HPDE6-E6E7 (cell line): ENCODE data around the gene ZNF556.
"Not testable (repeated sequence)": the region's sequence is repeated elsewhere in the genome, so short reads cannot be mapped to it uniquely, and the experiment has no call there.

Source experiments
- DNase-seq: peaks from one replicate; pipeline ENCODE4 v3.0.0; 2011; ENCODE audit warnings: missing footprints; ENCODE audit errors: extremely low spot score

Gene ZNF556

DNA sequence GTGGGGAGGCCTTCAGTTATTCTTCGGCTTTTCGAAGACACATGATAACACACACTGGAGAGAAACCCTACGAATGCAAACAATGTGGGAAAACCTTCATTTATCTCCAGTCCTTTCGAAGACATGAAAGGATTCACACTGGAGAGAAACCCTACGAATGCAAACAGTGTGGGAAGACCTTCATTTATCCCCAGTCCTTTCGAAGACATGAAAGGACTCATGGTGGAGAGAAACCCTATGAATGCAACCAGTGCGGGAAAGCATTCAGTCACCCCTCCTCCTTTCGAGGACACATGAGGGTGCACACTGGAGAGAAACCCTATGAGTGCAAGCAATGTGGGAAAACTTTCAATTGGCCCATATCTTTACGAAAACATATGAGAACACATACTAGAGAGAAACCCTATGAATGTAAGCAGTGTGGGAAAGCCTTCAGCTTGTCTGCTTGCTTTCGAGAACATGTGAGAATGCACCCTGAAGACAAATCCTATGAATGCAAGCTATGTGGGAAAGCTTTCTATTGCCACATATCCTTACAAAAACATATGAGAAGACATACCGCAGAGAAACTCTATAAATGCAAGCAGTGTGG, 14.0 kb upstream of the ZNF556 start:
- DNase-seq = no peak

DNA sequence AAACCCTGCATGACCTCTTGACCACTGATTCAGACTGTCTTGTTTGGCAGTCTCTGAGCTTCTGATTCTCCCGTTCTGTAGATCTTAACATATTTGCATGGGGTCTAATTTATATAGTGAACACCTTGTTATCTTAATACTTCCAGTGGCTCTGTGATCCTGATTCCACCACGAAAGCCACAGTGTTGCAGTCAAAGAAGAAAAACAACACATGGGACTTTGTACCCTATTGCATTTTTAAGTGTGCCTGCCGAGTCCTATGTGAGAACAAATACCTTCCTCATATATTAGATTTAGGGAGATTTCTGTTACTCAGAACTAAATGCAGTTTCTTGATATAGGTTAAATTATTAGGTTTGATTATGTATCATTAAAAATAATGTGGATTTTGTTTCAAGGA, 12.3 kb upstream of the ZNF556 start:
- no peak for DNase-seq

DNA sequence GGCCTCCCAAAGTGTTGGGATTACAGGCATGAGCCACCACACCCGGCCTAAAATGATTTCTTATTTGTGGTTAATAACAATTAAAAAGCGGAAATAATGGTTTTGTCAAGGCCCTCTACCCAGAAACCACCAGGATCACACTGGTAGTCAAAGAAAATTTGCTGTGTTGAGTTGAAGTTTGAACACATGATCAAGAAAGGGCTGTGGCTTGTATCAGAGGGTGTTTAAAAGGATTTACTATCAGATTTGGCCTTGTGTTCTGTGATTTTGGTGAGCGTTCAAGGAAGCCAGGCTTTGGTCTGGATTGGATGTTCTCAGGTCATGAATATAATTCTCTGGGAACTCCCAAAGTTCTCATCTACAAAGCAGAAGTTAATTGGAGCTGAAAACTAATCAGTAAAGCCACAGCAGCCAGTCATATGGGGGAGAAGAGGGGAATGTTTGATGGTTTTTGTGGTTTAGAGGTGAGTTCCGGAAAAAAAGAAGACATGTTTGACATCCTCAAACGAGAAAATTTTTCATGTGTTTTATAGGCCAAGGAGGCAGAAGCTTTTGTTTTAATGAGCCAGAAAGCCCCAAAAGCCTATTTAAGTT, 10.6 kb upstream of the ZNF556 start:
- no peak for DNase-seq

DNA sequence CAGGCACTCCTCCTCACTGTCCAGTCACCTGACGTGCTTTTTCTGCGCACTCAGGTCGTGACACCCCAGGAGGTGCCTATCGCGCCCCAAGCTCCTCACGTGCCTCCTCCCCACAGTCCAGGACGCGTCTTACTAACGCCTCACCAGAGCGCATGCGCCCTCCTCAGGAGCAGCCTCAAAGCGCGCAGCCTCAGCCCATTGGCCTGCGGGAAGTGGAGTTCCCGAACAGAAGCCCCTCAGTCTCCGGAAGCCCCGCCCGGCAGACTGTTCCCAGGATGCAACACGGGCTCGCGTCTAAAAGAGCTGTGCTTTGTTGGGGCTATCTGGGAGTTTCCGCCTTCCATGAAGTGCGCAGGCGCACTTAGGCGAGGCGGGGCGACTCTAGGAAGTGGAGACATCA, 8.3 kb upstream of the ZNF556 start:
- DNase-seq = no peak

DNA sequence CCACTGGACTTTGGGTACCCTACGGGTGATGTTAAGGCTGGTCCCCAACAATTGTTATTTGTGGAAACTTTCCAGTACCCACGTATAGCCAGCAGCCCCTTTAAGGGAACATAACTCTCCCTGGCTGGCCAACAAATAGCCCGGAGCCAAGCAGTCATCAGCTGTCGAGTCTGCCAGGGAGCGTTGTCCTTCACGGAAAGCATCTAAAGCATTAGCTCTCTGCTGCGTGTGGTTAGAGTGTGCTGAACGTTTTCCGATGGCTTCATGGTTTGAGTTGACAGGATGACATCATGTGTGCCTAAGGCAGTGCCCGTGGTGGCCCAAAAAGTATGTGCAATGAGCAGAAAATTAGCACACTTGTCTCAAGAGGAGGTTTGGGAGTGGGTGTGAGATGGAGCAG, 3.3 kb upstream of the ZNF556 start:
- DNase-seq = no peak

DNA sequence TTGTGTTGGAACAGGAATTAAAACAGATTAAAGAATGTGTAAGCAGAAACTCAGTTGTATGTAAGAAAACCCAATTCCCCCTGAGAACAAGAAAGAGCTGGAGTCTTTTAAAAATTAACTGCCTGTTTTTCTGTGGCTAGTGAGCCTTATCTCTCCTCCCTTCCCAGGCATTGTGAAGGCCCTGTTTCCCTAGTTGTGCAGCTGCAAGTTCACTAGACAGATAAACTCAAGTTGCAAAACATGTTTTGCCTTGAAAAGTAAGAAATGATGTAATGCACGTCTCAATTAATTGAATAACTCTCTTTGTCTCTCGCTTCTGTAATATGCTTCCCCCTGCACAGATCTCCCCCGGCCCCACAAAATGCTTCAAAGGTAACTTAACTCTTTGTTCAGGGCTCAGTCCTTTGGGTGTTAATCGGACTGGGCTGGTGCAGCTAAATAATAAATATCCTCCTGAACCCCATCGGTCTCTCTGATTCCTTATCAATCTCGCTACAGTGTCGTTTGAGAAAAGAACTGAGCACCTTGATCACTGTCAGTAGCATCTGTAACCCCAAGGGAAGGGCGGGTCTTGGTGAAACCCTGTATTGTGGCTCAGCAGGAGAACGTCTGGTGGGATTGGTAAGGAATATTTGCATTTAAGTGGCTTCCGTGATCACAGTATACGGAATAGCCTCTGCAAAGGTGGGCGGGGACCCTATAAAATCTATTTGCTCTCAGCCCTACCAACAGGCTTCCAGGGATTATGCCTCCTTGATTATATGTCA, 1.6 kb upstream of the ZNF556 start:
- DNase-seq = no peak

DNA sequence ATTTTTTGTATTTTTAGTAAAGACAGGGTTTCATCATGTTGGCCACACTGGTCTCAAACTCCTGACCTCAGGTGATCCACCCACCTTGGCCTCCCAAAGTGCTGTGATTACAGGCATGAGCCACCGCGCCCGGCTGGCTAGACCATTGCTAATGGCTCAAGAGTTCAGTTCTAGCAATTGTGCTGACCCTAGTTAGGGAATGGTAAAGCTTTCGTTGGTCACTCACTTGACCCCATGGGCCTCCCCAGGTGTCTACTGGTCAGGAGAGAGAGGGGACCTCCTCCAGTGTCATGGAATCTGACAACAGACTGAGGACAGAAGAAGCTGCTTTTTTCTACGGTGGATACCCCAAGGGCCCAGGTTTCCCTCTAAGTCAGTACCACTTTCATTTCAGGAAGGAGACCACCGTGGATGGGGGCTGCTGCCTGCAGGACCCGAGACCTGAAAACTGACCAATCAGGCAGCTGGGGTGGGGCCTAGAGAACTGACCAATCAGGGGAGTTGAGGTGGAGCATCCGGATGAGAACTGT, 575 bp upstream of the ZNF556 start:
- no peak for DNase-seq

DNA sequence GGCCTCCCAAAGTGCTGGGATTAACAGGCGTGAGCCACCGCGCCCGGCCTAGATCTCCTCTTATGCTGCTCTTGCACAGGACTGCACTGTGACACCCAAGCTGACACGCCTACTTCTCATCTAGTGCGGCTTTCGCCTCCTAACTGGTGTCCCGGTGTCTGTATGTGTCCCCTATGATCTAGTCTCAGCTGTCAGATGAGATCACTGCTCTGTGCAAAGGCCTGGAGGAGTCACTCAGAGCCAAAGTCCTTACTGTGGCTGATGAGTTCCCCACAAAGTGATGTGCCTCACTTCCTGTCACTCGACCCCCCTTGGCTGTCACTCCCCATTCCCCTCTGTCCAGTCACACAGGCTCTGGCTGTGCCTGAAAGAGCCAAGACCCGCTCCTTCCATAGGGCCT, 2.5 kb downstream of the ZNF556 start:
- no peak for DNase-seq

DNA sequence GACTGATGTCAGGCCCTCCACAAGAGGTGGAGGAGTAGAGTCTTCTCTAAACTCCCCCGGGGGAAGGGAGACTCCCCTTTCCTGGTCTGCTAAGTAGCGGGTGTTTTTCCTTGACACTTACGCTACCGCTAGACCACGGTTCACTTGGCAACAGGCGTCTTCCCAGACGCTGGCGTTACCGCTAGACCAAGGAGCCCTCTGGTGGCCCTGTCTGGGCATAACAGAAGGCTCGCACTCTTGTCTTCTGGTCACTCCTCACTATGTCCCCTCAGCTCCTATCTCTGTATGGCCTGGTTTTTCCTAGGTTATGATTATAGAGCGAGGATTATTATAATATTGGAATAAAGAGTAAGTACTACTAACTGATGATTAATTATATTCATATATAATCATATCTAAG, 5.0 kb downstream of the ZNF556 start:
- not testable (repeated sequence) for DNase-seq

DNA sequence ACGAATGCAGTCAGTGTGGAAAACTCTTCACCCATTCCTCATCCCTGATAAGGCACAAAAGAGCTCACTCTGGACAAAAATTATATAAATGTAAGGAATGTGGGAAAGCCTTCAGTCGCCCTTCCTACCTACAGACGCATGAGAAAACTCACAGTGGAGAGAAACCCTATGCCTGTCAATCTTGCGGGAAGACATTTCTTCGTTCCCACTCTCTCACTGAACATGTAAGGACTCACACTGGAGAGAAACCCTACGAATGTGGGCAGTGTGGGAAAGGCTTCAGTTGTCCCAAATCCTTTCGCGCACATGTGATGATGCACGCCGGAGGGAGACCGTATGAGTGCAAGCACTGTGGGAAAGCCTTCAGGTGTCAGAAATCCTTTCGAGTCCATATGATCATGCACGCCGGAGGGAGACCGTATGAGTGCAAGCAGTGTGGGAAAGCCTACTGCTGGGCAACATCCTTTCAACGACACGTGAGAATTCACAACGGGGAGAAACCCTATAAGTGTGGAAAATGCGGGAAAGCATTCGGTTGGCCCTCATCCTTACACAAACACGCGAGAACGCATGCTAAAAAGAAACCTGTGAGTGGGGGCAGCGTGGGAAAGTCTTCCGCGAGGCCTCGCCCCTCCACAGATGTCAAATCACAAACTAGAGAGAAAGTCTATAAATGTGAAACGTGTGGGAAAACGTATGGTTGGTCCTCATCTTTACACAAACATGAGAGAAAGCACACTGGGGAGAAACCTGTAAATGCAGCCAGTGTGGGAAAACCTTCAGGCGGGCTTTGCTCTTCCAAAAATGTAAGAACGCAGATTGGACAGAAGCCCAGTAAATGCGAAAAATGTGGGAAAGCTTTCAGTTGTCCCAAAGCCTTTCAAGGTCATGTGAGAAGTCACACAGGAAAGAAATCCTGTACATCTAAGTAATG, 10.5 kb downstream of the ZNF556 start:
- DNase-seq = no peak

DNA sequence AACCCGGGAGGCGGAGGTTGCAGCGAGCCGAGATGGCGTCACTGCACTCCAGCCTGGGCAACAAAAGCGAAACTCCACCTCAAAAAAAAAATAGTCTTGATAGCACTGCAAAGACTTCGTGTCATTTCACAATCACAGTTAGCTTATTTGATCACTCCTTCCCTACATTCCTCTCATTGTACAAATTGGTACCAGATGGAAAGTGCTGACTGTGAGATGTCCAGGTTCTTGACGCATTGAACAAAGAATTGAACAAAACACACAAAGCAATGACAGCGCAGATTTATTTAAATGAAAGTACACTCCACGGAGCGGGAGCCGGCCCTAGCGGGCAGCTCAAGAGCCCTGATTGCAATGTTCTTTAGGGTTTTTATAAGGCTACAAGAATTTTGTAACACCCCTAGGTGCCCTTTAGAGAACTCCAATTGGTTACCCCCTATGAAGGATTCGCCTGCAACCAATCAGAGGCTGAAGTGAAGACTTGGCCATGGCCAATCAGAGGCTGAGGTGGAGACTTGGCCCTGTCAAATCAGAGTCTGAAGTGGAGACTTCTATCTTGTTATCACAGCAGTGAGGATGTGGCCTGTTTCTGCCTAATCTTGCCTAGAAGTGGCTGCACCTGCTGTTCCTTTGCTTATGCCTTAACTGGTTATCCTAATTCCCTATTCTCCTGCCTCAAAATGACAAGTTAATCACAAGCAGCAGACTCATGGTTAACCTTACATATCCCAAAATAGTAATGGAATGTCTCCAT, 16.7 kb downstream of the ZNF556 start:
- no peak for DNase-seq

DNA sequence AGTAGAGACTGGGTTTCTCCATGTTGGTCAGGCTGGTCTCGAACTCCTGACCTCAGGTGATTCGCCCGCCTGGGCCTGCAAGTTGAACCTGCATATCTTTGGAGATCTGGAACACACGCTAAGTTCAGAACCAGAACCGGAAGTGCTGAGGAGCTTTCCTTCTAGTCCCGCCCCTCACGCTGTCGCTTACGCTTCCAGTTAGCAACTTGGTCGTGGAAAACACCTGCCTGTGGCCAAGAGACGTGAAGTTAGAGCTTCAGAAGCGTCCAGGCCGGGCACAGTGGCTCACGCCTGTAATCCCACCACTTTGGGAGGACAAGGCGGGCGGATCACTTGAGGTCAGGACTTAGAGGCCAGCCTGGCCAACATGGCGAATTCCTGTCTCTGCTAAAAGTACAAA, 18.6 kb downstream of the ZNF556 start:
- DNase-seq = no peak

DNA sequence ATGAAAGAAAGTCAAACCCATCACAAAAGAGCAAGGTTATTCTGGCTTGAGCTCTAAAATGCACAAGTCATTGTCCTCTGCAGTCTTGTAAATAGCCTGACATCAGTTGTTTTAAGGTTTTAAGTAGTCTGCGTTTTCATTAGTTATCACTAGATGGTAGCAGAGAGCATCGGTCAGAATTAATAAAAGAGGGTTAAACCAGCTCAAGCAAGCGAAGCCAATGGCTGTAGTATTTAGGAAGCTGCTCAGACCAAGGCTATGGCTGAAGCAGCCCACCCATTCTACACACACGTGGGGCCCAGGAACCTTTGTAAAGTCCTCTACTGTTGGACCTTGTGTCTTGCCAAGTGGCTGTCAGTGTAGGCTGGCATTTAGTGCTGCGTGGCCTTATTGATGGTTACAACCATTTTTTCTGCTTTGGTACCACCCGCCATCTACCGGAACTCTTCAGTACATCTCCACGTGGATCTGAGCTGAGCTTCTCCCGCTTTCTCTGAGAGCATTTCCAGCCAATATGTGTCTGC, 20.3 kb downstream of the ZNF556 start:
- DNase-seq = peak; percentile 49

DNA sequence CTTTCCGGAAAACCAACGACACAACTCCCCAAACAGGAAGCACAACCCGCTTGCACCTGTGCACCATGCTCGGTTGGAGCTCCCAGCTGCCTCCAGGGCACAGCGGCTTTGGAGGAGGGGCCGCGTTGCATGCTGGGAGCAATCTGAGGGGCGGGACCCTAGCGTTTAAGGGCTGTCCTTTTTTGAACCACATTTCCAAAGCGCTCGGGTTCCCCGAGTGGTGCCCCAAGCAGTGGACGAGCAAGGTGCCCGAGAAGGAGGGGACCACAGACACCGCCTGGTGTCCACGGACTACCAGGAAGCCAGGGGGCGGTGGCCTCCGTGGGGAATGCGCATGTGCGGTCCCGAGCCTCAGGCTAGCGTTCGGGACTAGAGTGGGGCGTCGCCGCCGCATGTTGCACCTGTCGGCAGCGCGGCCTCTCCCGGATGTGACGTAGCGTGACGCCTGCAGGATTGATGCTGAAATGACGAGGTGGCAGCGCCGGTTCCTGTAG, 21.6 kb downstream of the ZNF556 start:
- no peak for DNase-seq

DNA sequence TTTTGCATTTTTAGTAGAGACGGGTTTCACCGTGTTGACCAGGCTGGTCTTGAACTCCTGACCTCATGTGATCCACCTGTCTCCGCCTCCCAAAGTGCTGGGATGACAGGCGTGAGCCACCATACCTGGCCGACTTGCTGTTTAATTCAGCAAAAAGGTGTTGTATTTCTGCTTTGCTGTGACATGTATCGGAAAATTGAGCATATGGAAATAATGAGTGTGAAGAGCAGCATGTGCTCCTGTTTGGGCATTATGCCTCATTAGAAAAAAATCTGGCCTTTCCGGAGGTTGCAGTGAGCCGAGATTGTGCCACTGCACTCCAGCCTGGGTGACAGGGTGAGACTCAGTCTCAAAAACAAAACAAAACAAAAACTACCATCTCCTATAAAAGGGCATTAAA, 23.4 kb downstream of the ZNF556 start:
- not testable (repeated sequence) for DNase-seq

DNA sequence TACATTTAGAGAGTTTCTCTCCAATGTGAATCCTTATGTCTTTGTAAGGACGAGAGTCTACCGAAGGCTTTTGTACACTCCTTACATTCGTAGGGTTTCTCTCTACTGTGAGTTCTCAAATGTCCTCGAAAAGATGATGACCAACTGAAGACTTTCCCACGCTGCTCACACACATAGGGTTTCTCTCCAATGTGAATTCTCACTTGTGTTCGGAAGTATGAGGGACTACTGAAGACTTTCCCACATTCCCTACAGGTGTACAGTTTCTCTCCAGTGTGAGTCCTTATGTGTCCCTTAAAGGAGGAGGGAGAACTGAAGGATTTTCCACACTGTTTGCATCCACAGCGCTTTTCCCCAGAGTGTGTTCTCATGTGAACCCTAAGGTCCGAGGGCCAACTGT, 29.6 kb downstream of the ZNF556 start:
- DNase-seq = no peak

DNA sequence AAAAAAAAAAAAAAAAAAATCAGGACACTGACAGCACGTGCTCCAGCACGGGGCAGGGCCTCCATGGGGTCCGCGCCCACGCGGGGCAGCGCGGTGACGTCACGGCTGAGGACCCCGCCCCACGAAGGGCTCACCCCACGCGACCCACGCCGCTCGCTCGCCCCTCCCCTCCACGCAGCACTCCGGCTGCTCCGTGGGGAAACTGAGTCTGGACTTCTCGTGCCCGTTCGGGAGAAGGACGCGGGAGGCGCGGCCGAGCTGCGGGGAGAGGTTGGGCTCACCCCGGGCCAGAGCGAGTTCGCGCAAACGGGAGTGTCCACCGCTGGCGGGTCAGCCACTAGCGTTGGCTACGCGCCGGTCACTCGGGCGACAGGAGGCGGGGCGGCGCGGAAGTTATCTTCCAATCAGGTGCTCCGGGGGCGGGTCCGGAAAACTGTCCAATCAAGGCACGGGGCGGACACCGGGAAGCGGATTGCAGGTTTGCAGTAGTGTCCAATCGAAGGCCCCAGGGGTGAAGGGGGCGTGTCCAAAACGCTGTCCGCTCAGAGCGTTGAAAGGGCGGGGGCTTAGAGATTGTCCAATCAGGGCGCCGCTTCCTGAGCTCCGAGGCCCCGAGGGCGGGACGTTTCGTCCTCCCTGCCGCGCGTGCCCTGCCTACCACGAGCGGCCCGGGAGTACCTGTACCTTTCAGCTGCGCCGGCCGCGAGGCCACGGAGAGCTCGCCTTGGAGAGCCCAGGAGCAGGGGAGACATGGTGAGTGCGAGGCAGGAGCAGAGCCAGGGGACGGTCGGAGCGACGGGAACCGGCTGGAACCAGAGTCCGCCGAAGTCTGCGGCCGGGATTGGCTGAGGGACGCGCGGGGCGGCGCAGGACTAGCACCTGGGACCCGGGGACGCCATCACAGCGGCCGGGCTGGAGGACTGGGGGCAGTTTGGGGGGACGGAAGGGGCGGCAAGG, 33.4 kb downstream of the ZNF556 start, which contains the start of gene ZNF57:
Gene ZNF57 (plus strand): TSS at position 633 of the 957 bp plus-strand sequence. CDS start 118 bp downstream, at position 751.
- peak; percentile 99 for DNase-seq

DNA sequence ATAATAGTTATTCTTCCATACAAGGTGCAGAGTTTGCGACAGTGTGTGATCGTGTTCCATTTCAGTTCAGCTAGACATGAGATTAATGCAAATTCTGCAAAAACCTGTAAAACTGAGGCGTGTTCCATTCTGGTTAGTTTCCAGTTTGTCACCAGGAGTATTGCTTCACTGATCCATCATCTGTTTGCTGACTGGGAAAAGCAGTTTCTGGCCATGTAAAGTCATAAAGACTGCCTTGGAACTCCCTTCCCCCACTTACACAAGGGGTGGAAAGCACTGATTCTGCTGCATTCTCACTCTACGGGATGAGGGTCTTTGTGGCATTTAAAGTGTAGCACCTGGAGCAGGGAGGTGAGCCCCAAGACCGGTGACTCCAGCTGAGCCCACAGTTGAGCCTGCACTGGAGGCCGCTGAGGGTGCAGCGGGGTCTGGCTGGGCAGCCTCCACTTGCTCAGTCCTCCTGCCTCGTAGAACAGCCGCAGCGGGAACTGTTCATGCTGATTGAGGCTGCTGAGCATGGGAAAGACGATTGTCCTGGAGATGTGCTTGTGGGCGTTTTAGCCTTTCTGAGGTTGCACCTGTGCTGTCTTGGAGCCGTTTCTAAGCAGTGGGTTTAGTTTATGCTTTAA, 35.6 kb downstream of the ZNF556 start:
- no peak for DNase-seq

DNA sequence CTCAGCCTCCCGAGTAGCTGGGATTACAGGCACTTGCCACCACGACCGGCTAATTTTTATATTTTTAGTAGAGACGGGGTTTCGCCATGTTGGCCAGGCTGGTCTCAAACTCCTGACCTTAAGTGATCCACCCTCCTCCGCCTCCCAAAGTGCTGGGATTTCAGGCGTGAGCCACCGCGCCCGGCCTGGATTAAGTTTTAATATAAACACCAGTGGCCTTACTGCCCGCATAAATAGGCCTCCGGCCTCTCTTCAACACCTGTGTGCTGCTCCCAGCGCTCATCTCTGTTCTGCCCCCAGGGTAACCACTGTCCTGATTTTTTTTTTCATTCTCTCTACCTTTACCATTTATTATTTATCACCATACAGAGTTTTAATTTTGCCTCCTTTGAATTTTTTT, 36.2 kb downstream of the ZNF556 start:
- not testable (repeated sequence) for DNase-seq
